B cell (primary cell): ENCODE results near the gene GRIK5. TPM values are rescaled to one million over a fixed set of nuclear protein-coding genes. Genes with fewer than 3 reads are reported as not detected.

Experiments
- ATAC-seq: fragments of 200-7000 bp; cut with Tn5 transposase; one replicate; pipeline ENCODE4 v1.10.0; 2021; ENCODE audit warnings: low read depth, mild to moderate bottlenecking, moderate number of reproducible peaks, moderate library complexity
- CTCF ChIA-PET: fragments of 350-600 bp; sonication (Branson Sonifier 250); formaldehyde crosslinking; loops from one replicate; lab custom pipeline; 2021; ENCODE audit warnings: antibody characterized with exemption, inconsistent platforms; lab: Charles Lee
- POLR2A ChIA-PET: fragments of 350-600 bp; sonication (Branson Sonifier 250); formaldehyde crosslinking; loops from one replicate; lab custom pipeline; 2021; ENCODE audit warnings: antibody characterized with exemption; lab: Charles Lee
- DNase-seq: peaks from one replicate; pipeline ENCODE4 v3.0.0; 2013
- H2AFZ ChIP-seq: 2 replicates; pipeline ENCODE4 v1.6.1; 2012; ENCODE audit warnings: mild to moderate bottlenecking, low read depth, low read length; ENCODE audit not compliant: insufficient read depth, poor library complexity, severe bottlenecking
- H3K27ac ChIP-seq, 2 donors: 1 replicate in 1 of 2; 2 replicates in 1 of 2; pipeline ENCODE4 v1.5.1; 2012 to 2013; ENCODE audit warnings: low read length in 2 of 2, mild to moderate bottlenecking in 2 of 2, moderate library complexity in 1 of 2
- H3K27me3 ChIP-seq, 4 experiments: fragments of 200-600 bp in 1 of 4; sonication (generic) in 1 of 4; replicated peaks in 1 of 4; 1 replicate in 2 of 4; 2 replicates in 2 of 4; pipeline versions ENCODE4 v1.6.1 to v1.7.0; 2013 to 2016; ENCODE audit warnings: low read length in 3 of 4, mild to moderate bottlenecking in 2 of 4, mixed read lengths in 1 of 4, moderate library complexity in 1 of 4; ENCODE audit not compliant: insufficient read depth in 4 of 4, control insufficient read depth in 3 of 4; ENCODE audit errors: control extremely low read depth in 1 of 4
- H3K36me3 ChIP-seq, 2 experiments: replicated peaks in 1 of 2; 1 replicate in 1 of 2; 2 replicates in 1 of 2; pipeline versions ENCODE4 v1.6.1 to v1.7.1; 2013; ENCODE audit warnings: low read length in 1 of 2; ENCODE audit not compliant: insufficient read depth in 2 of 2, control insufficient read depth in 1 of 2; ENCODE audit errors: control extremely low read depth in 1 of 2, extremely low read depth in 1 of 2
- H3K4me1 ChIP-seq, 2 donors: fragments of 200-600 bp in 1 of 2; sonication (generic) in 1 of 2; 1 replicate in 1 of 2; 2 replicates in 1 of 2; pipeline versions ENCODE4 v1.5.1 to v1.6.1; 2013 to 2017; ENCODE audit warnings: low read length in 2 of 2; ENCODE audit not compliant: control insufficient read depth in 2 of 2, insufficient read depth in 2 of 2
- H3K4me2 ChIP-seq: replicated peaks from 2 replicates; pipeline ENCODE3; 2012; ENCODE audit warnings: mild to moderate bottlenecking, low read depth, low read length; ENCODE audit not compliant: poor library complexity, severe bottlenecking
- H3K4me3 ChIP-seq, 5 experiments: fragments of 200-600 bp in 1 of 5; sonication (generic) in 1 of 5; 1 replicate in 3 of 5; 2 replicates in 2 of 5; pipeline versions ENCODE4 v1.5.1 to v1.7.0; 2011 to 2016; ENCODE audit warnings: low read length in 4 of 5, mild to moderate bottlenecking in 4 of 5, low read depth in 2 of 5, control low read depth in 1 of 5, moderate library complexity in 1 of 5; ENCODE audit not compliant: insufficient read depth in 1 of 5; ENCODE audit errors: control extremely low read depth in 1 of 5, extremely low read depth in 1 of 5
- H3K79me2 ChIP-seq: fragments of 200-600 bp; sonication (generic); one replicate; pipeline ENCODE4 v1.6.0; 2016; ENCODE audit warnings: low read length; ENCODE audit not compliant: control insufficient read depth, insufficient read depth
- H3K9ac ChIP-seq: fragments of 200-600 bp; sonication (generic); 2 replicates; pipeline ENCODE4 v1.6.1; 2017; ENCODE audit warnings: mild to moderate bottlenecking, low read length, moderate library complexity
- H3K9me3 ChIP-seq, 3 donors: one replicate each; pipeline versions ENCODE4 v1.6.1 to v1.7.1; 2013; ENCODE audit warnings: low read length in 2 of 3; ENCODE audit not compliant: control insufficient read depth in 2 of 3, insufficient read depth in 1 of 3; ENCODE audit errors: control extremely low read depth in 1 of 3
- H4K20me1 ChIP-seq: 2 replicates; pipeline ENCODE4 v1.6.0; 2012; ENCODE audit warnings: mild to moderate bottlenecking, low read length; ENCODE audit not compliant: insufficient read depth, control insufficient read depth, poor library complexity, severe bottlenecking
- H3K27ac Mint-ChIP-seq: one replicate; pipeline ENCODE4 v1.8.0; 2021; ENCODE audit warnings: mixed read lengths
- H3K27me3 Mint-ChIP-seq: one replicate; pipeline ENCODE4 v1.8.0; 2021; ENCODE audit warnings: mixed read lengths
- H3K4me1 Mint-ChIP-seq: one replicate; pipeline ENCODE4 v1.8.0; 2021; ENCODE audit warnings: mixed read lengths
- H3K4me3 Mint-ChIP-seq: one replicate; pipeline ENCODE4 v1.8.0; 2021; ENCODE audit warnings: mixed read lengths
- H3K9me3 Mint-ChIP-seq: one replicate; pipeline ENCODE4 v1.8.0; 2022; ENCODE audit warnings: mixed read lengths; ENCODE audit not compliant: insufficient read depth
- EZH2 ChIP-seq: IDR thresholded peaks from 2 replicates; pipeline ENCODE4 v1.6.1; 2012; ENCODE audit warnings: borderline replicate concordance, low read depth, mild to moderate bottlenecking, moderate library complexity, low read length; ENCODE audit not compliant: insufficient read depth, poor library complexity, severe bottlenecking
- WGBS: methylation state at CpG from one replicate; pipeline ENCODE4 v1.1.5; 2013; ENCODE audit warnings: missing lambda C conversion rate; ENCODE audit not compliant: insufficient coverage; 5-methylcytosine and 5-hydroxymethylcytosine counted together
- intact Hi-C: fragments of 100-400 bp; cut with micrococcal nuclease; formaldehyde crosslinking; loops from one replicate; pipeline ENCODE4 v1.10.0; 2022
- polyA plus RNA-seq: library from polyadenylated mRNA; depleted of rRNA; stranded (reverse); fragments of >200 nt; gene quantifications from 2 replicates; pipeline ENCODE4 v1.2.3, GENCODE V29; 2012
- total RNA-seq, 2 donors: library from RNA; stranded (reverse); fragments of 120-200 nt in 1 of 2; gene quantifications; 1 replicate in 1 of 2; 2 replicates in 1 of 2; pipeline versions ENCODE4 v1.2.3 to v1.2.4, GENCODE V29; 2013 to 2022
- TF ChIP-seq, protein P1 (sequence below): fragments of 200-600 bp; IDR thresholded peaks from one replicate; pipeline ENCODE4 v1.8.0; 2022; ENCODE audit warnings: antibody characterized with exemption, mild to moderate bottlenecking

Gene GRIK5
- total and polyA plus RNA-seq, 2 donors (not counting 1 experiment from before 2014, with no cell fraction given) = 0.09 to 0.27 TPM

DNA sequence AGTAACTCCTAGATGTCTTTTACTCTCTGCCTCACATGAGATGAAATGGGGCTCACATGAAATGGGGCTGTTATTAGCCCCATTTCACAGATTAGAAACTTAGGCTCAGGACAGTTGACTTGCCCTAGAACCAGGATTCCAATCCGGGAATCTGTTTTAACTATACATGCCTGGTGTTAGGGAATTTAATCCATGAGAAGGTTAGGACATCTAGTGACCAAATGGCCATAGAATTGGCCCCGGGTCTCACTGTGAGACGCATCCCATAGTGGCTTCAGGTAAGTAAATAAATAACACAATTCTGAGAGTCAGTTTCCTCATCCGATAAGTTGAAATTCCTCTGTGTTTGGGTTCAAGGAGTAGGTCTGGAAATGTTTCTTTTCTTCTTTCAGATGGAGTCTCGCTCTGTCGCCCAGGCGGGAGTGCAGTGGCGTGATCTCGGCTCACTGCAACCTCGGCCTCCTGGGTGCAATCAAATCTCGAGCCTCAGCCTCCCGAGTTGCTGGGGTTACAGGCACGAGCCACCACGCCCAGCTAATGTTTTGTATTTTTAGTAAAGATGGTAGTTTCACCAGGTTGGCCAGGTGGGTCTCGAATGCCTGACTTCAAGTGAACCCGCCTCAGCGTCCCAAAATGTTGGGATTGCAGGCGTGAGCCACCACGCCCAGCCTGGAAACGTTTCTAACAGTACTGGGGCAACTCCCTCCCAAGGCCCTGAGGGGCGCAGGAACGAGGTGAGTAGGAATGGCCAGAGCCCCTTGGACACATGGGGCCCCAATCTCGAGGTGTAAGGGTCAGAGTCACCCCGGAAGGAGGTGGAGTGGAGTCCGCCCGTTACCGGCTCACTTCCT, 4.7 kb upstream of the GRIK5 start:
- Mint-ChIP-seq H3K4me3 (peak overlapping the region; percentile 92), H3K9me3 (no peaks in the 10 kb centered on the region), H3K27me3 (peaks cover 11% of the 10 kb centered on the region), H3K27ac (peak overlapping the region; percentile 99), H3K4me1 (peaks cover 35% of the 10 kb centered on the region)
- peaks cover 0 to 16% of the 10 kb centered on the region in 2 experiments for H3K36me3 ChIP-seq
- H3K27ac ChIP-seq = peak overlapping the region; percentile 95 to 99
- peaks cover 0 to 8% (median 3%) of the 10 kb centered on the region in 4 experiments for H3K27me3 ChIP-seq
- peak overlapping the region; percentile 56 to 93 (median 86) for H3K4me3 ChIP-seq
- peaks cover 21% of the 10 kb centered on the region for H4K20me1 ChIP-seq
- H3K4me1 ChIP-seq = peaks cover 26 to 27% of the 10 kb centered on the region in 2 donors
- no peak for DNase-seq
- no peaks in the 10 kb centered on the region for H3K9me3 ChIP-seq
- WGBS = 68% methylated on average over 24 of the region's 27 CpGs
- ChIA-PET CTCF (no interaction called here), POLR2A (no interaction called here)
- TF ChIP-seq EZH2 = no peak
- TF ChIP-seq, protein P1, sequence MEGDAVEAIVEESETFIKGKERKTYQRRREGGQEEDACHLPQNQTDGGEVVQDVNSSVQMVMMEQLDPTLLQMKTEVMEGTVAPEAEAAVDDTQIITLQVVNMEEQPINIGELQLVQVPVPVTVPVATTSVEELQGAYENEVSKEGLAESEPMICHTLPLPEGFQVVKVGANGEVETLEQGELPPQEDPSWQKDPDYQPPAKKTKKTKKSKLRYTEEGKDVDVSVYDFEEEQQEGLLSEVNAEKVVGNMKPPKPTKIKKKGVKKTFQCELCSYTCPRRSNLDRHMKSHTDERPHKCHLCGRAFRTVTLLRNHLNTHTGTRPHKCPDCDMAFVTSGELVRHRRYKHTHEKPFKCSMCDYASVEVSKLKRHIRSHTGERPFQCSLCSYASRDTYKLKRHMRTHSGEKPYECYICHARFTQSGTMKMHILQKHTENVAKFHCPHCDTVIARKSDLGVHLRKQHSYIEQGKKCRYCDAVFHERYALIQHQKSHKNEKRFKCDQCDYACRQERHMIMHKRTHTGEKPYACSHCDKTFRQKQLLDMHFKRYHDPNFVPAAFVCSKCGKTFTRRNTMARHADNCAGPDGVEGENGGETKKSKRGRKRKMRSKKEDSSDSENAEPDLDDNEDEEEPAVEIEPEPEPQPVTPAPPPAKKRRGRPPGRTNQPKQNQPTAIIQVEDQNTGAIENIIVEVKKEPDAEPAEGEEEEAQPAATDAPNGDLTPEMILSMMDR = no peak
- no peak for ATAC-seq
- H3K4me2 ChIP-seq = peak overlapping the region; percentile 93
- peaks cover 30% of the 10 kb centered on the region for H3K79me2 ChIP-seq
- H2AFZ ChIP-seq = peak overlapping the region; percentile 82
- peak overlapping the region; percentile 95 for H3K9ac ChIP-seq
- intact Hi-C loops = loop anchor here (1.0 to 5.0 kb wide), 4 partner anchors 116 to 323 kb away; partner anchors contain the start of genes ARHGEF1 and RABAC1

DNA sequence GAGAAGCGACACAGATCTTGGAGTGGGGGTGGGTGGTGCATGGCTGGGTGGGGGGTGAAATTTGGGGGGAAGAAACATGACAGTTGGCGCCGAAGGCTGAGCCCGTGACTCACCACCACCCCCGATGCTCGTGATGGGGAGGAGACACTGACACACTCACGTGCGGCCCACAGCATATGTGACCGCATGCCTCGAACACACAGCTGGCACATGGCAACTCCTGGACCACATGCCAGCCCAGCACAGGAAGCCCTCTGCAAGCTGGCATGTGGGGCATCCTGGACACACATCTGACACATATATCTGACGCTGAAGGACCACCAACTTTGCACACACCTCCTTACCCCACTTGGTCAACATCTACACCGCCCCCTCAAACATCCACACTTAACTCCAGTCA, 1.2 kb upstream of the GRIK5 start:
- peaks cover 11% of the 10 kb centered on the region for H3K27me3 Mint-ChIP-seq
- TF ChIP-seq EZH2 = no peak
- TF ChIP-seq, protein P1 = no peak
- H4K20me1 ChIP-seq = no peaks in the 10 kb centered on the region
- peaks cover 0 to 38% (median 21%) of the 10 kb centered on the region in 4 experiments for H3K27me3 ChIP-seq
- H3K9ac ChIP-seq = no peak overlapping the region
- peaks cover 21 to 28% of the 10 kb centered on the region in 2 donors for H3K4me1 ChIP-seq
- POLR2A ChIA-PET = no interaction called here
- ATAC-seq (no peak), DNase-seq (no peak)
- CTCF ChIA-PET = no interaction called here
- no peaks in the 10 kb centered on the region for H3K9me3 Mint-ChIP-seq
- H3K9me3 ChIP-seq = no peaks in the 10 kb centered on the region
- no peak overlapping the region for H3K4me2 ChIP-seq
- H3K79me2 ChIP-seq = peaks cover 9% of the 10 kb centered on the region
- H3K36me3 ChIP-seq = no peaks in the 10 kb centered on the region
- no peak overlapping the region for H3K4me3 ChIP-seq
- H3K4me3 Mint-ChIP-seq = no peak overlapping the region
- no peak overlapping the region for H3K27ac ChIP-seq
- peaks cover 14% of the 10 kb centered on the region for H3K4me1 Mint-ChIP-seq
- WGBS = 95% methylated on average over 11 of the region's 12 CpGs
- H2AFZ ChIP-seq = no peak overlapping the region
- peak overlapping the region; percentile 53 for H3K27ac Mint-ChIP-seq
- intact Hi-C loops = no loop called here
